Measurements from ENCODE around the gene KRT38. TPM values are rescaled to one million over a fixed set of nuclear protein-coding genes. Genes with fewer than 3 reads are reported as not detected.

KRT38 gene
- total RNA-seq, 1 experiment from 2014 or later = not detected

DNA sequence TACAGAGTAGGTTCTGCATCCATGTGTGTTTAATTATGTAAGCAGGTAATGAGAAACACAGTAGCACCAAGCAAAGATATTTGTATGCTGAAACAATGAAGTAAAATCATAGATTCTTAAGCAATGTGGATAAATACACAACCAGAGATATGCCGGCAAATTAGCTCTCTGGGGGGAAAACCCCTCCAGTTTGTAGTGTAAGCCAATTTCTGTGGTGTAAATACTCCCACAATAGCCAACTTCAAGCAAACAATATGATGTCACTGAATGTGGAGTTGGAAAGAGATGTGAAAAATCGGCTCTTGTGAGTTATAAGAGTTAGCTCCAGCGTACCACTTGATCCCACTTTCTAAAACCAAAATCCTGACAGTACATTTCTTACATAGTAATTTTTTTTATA, 3.9 kb upstream of the KRT38 start:
- WGBS (ENCODE audit: extremely low coverage, insufficient read length, low lambda C conversion rate) = no CpG with 5 or more reads among the region's 3 CpGs
- Mint-ChIP-seq H3K27me3 (ENCODE audit: low read depth) (peaks cover 21% of the 10 kb centered on the region), H3K36me3 (ENCODE audit: insufficient read depth in 1 of 3, low read depth in 3 of 3) (no peaks in the 10 kb centered on the region; a peak in 1 of 7 replicates), H3K4me1 (peaks cover 6% of the 10 kb centered on the region in 2 experiments), H3K27ac (no peak overlapping the region; a peak in 1 of 7 replicates), H3K9me3 (no peaks in the 10 kb centered on the region; a peak in 1 of 5 replicates), H3K4me3 (no peak overlapping the region)
- Histone ChIP-seq H2BK5ac (ENCODE audit: insufficient read length, low read length) (no peak overlapping the region), H2BK20ac (ENCODE audit: low read depth, low read length, poor library complexity, severe bottlenecking) (no peak overlapping the region), H4K91ac (ENCODE audit: insufficient read length, low read depth, low read length) (no peak overlapping the region), H3K79me2 (ENCODE audit: insufficient read depth, low read length) (no peaks in the 10 kb centered on the region), H3K18ac (ENCODE audit: insufficient read length, low read depth, low read length) (no peak overlapping the region), H4K5ac (ENCODE audit: insufficient read length, low read depth, low read length) (no peak overlapping the region), H2BK12ac (ENCODE audit: insufficient read length, low read depth, low read length) (no peak overlapping the region), H2AK5ac (ENCODE audit: insufficient read length, low read length) (no peak overlapping the region), H3K23ac (ENCODE audit: insufficient read length, low read depth, low read length) (no peak overlapping the region), H2AFZ (ENCODE audit: low read length) (no peak overlapping the region), H3K4me1 (ENCODE audit: insufficient read depth, low read length) (no peaks in the 10 kb centered on the region), H3K4me2 (ENCODE audit: insufficient read depth, insufficient read length, low read length) (no peak overlapping the region), H3K56ac (ENCODE audit: insufficient read length, low read depth, low read length) (no peak overlapping the region), H3K9me3 (ENCODE audit: control insufficient read depth, low read depth, low read length) (no peaks in the 10 kb centered on the region), H2BK120ac (ENCODE audit: low read depth, low read length, poor library complexity, severe bottlenecking) (no peak overlapping the region), H4K8ac (replicated peaks; ENCODE audit: insufficient read length, low read depth, low read length) (no peak overlapping the region), H3K27ac (ENCODE audit: insufficient read length, low read depth, low read length) (no peak overlapping the region), H3K9ac (ENCODE audit: extremely low read depth, insufficient read length, low read length) (no peak overlapping the region), H3K14ac (ENCODE audit: insufficient read depth, low read length) (no peak overlapping the region), H3K4ac (ENCODE audit: low read depth, low read length) (no peak overlapping the region), H2BK15ac (ENCODE audit: low read depth, low read length) (no peak overlapping the region), H3K23me2 (ENCODE audit: insufficient read length, low read depth, low read length, poor library complexity, severe bottlenecking) (no peaks in the 10 kb centered on the region), H3K79me1 (ENCODE audit: insufficient read depth, low read depth, low read length, poor library complexity, severe bottlenecking) (no peaks in the 10 kb centered on the region), H3K27me3 (ENCODE audit: insufficient read depth, low read length) (no peaks in the 10 kb centered on the region), H3T11ph (ENCODE audit: low read length) (no peak overlapping the region), H4K20me1 (ENCODE audit: control insufficient read depth, insufficient read depth, insufficient read length) (no peaks in the 10 kb centered on the region)
- DNase-seq = no peak
- TF ChIP-seq, protein P1, sequence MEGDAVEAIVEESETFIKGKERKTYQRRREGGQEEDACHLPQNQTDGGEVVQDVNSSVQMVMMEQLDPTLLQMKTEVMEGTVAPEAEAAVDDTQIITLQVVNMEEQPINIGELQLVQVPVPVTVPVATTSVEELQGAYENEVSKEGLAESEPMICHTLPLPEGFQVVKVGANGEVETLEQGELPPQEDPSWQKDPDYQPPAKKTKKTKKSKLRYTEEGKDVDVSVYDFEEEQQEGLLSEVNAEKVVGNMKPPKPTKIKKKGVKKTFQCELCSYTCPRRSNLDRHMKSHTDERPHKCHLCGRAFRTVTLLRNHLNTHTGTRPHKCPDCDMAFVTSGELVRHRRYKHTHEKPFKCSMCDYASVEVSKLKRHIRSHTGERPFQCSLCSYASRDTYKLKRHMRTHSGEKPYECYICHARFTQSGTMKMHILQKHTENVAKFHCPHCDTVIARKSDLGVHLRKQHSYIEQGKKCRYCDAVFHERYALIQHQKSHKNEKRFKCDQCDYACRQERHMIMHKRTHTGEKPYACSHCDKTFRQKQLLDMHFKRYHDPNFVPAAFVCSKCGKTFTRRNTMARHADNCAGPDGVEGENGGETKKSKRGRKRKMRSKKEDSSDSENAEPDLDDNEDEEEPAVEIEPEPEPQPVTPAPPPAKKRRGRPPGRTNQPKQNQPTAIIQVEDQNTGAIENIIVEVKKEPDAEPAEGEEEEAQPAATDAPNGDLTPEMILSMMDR (conservative IDR thresholded peaks at IDR 0.05) = no peak

Data from H9 (cell line).